Nephron (organoid): ENCODE data around the gene PITPNC1.

ENCODE experiments used
- H3K27ac Mint-ChIP-seq, 3 experiments: 2 replicates each; pipeline ENCODE4 v1.8.0; 2020; ENCODE audit warnings: mixed read lengths in 3 of 3, mild to moderate bottlenecking in 2 of 3, moderate library complexity in 1 of 3
- H3K27me3 Mint-ChIP-seq: 2 replicates; pipeline ENCODE4 v1.8.0; 2021; ENCODE audit warnings: low read depth, mild to moderate bottlenecking, moderate library complexity, mixed read lengths
- H3K36me3 Mint-ChIP-seq: 2 replicates; pipeline ENCODE4 v1.8.0; 2020; ENCODE audit warnings: low read depth, mixed read lengths
- H3K4me1 Mint-ChIP-seq: 2 replicates; pipeline ENCODE4 v1.8.0; 2020; ENCODE audit warnings: mixed read lengths
- H3K4me3 Mint-ChIP-seq, 3 experiments: 2 replicates each; pipeline ENCODE4 v1.8.0; 2020; ENCODE audit warnings: mild to moderate bottlenecking in 3 of 3, mixed read lengths in 3 of 3, moderate library complexity in 2 of 3
- H3K9me3 Mint-ChIP-seq: 2 replicates; pipeline ENCODE4 v1.8.0; 2020; ENCODE audit warnings: mixed read lengths
- CTCF ChIP-seq, 3 experiments: fragments of 200-600 bp; sonication (generic); IDR thresholded peaks; one replicate each; pipeline ENCODE4 v1.5.0; 2021; ENCODE audit warnings: antibody characterized with exemption in 3 of 3; ENCODE audit not compliant: unreplicated experiment in 3 of 3

The PITPNC1 gene

DNA sequence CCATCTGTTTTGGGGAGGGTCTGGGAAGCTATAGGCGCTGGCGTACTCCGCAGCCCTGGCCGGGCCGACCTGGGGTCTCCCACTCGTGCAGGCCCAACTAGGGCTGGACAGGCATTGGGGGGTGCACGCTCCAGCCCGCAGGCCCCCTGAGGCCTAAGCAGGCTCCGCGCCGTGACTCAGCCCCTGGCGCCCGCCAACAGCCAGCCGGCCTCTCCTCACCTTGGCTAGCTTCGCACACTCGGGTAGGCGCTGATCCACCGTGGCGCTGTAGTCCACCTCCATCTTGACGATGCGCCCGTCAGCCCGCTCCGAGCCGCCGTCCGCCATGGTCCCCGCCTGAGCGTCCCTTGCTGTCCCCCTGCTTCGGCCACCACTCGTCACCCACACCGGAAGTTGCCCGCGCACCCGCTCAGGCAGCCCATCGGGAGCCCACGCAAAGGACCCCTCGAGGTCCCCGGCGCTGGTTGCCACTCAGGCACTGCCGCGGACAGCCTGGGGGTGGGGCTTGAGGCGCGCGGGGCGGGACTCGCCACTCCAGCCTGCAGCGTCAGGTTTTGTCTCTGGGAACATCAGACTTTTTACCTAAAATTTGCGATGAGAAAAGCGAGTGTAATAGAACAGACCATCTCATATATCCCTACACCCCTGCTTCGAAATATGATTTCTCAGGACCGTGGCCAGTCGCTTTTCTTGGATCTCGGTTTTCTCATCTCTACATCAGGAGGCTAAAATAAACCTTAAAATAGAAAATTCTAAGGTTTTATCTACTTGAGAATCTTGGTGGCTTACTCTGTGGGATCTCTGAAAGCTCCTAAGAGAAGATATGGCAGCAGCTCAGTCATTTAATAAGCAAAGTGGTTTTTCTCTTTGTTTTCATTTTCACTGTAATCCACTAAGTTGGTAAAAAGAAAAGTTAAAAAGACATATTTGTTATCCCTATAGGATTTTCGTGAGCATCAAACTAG is 10.6 kb upstream of the PITPNC1 start, which contains the start of gene PSMD12:
PSMD12 (minus strand) TSS at position 385 of the 965 bp plus-strand sequence; CDS start at position 327, 58 bp downstream.
- no peaks in the 10 kb centered on the region for H3K9me3 Mint-ChIP-seq
- H3K27me3 Mint-ChIP-seq, result no peaks in the 10 kb centered on the region
- H3K27ac Mint-ChIP-seq, result peak within 1 kb of the TSS; percentile 66 to 98 (median 95)
- H3K36me3 Mint-ChIP-seq, result peaks cover 8% of the 10 kb centered on the region
- no peak for TF ChIP-seq CTCF (IDR thresholded peaks at IDR 0.05; ENCODE audit: unreplicated experiment in 3 of 3)
- H3K4me3 Mint-ChIP-seq, result peak within 1 kb of the TSS; percentile 89 to 97 (median 95)
- H3K4me1 Mint-ChIP-seq, result peaks cover 40% of the 10 kb centered on the region

DNA sequence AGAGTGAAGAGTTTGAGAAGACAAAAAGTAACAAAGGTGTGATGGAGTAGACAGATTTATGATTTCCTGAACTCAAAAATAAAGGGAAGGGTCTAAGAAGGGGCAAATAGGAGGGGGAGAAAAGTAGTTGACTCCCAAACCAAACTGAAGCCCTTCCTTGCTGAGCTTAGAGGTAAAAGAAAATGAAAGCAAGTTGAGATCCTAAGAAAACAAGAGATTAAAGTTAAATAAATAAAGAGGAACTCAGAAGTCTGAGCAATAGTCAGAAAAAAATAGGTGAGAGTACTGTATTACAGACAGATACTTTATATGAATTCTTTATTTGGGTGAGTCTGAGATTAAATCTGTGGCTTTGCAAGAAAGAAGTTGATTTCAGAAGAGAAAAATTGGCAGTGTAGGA is 7.4 kb upstream of the PITPNC1 start:
- TF ChIP-seq CTCF (IDR thresholded peaks at IDR 0.05; ENCODE audit: unreplicated experiment in 3 of 3), result no peak
- no peaks in the 10 kb centered on the region for H3K9me3 Mint-ChIP-seq
- no peaks in the 10 kb centered on the region for H3K36me3 Mint-ChIP-seq
- no peak overlapping the region for H3K4me3 Mint-ChIP-seq
- H3K27me3 Mint-ChIP-seq, result peaks cover 3% of the 10 kb centered on the region
- peaks cover 22% of the 10 kb centered on the region for H3K4me1 Mint-ChIP-seq
- H3K27ac Mint-ChIP-seq, result peak overlapping the region in 1 of 3 experiments; percentile 4

DNA sequence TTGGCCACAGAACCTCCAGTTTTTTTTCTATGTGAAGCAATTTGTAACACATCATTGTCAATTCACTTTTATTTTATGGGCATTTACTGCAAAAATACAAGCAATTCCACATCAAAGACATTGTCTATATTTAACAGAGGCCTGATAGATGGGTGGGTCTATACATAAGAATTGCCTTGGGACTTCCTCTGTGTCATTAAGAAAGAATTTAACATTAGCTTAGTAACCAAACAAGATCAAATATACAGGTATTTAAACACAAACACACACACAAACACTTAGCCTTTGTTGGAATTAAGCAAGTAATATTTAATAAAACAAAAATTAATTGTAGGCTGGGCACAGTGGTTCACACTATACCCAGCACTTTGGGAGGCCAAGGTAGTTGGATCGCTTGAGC is 4.3 kb upstream of the PITPNC1 start:
- Mint-ChIP-seq H3K36me3 (no peaks in the 10 kb centered on the region), H3K4me3 (no peak overlapping the region), H3K4me1 (peaks cover 20% of the 10 kb centered on the region), H3K27ac (no peak overlapping the region), H3K9me3 (no peaks in the 10 kb centered on the region), H3K27me3 (peaks cover 5% of the 10 kb centered on the region)
- no peak for TF ChIP-seq CTCF (IDR thresholded peaks at IDR 0.05; ENCODE audit: unreplicated experiment in 3 of 3)

DNA sequence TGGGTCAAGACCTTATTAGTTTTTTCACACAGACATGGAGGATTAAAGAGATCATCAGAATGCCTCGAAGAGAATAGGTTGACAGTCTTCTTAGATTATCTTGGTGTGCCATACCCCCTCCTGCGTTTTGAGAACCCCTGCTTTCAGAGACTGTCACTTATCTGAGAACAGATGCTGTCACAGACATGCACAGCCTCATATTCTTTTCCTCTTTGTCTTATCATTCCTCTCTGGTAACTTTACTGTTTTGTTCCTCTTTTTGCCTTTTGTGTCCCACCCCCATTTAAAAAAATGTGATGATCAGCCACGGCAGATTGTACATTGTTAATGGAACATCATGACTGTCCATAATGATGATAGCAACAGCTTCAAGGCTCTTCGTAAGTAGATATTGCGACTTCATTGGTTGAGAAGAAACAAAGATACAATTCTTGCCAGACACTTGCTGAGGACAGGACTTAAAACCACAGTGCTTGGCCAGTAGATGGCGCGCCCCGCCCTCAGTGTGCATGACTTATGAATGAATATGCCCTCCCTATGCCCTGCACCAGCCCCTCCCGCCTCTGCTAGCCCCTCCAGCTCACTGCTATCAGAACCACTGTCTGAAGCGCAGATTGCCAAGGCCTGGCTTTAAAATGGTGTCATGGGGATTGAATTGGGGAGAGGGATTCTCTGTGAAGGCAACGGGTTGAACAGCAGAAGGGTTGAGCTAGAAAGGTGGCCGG is 2.6 kb upstream of the PITPNC1 start:
- peak overlapping the region; percentile 66 to 74 (median 72) for H3K4me3 Mint-ChIP-seq
- TF ChIP-seq CTCF (IDR thresholded peaks at IDR 0.05; ENCODE audit: unreplicated experiment in 3 of 3), result peak; percentile 81 to 89 (median 86)
- peaks cover 4% of the 10 kb centered on the region for H3K36me3 Mint-ChIP-seq
- H3K4me1 Mint-ChIP-seq, result peaks cover 26% of the 10 kb centered on the region
- H3K27me3 Mint-ChIP-seq, result peaks cover 5% of the 10 kb centered on the region
- peak overlapping the region; percentile 34 to 61 (median 41) for H3K27ac Mint-ChIP-seq
- H3K9me3 Mint-ChIP-seq, result no peaks in the 10 kb centered on the region

DNA sequence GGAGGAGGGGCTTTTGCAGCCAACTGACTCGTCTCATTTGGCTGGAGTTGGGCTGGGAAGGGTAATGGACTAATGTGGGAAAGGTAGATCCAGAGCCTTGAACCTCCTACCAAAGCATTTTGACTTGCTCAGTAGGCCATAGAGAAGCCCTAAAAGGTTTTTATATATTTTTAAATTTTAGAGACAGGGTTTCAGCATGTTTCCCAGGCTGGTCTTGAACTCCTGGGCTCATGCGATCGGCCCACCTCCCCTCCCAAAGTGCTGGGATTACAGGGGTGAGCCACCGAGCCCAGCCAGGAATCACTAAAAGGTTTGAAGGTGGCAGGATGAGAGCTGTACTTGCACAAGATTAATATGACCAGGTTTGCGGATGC is 2.0 kb upstream of the PITPNC1 start:
- peaks cover 4% of the 10 kb centered on the region for H3K36me3 Mint-ChIP-seq
- peaks cover 5% of the 10 kb centered on the region for H3K27me3 Mint-ChIP-seq
- H3K4me3 Mint-ChIP-seq, result peak overlapping the region; percentile 66 to 86 (median 74)
- no peaks in the 10 kb centered on the region for H3K9me3 Mint-ChIP-seq
- no peak for TF ChIP-seq CTCF (IDR thresholded peaks at IDR 0.05; ENCODE audit: unreplicated experiment in 3 of 3)
- peaks cover 26% of the 10 kb centered on the region for H3K4me1 Mint-ChIP-seq
- peak overlapping the region in 2 of 3 experiments; percentile 41 to 61 for H3K27ac Mint-ChIP-seq
